ENCODE results near the gene CST3.

GRCh38 chr20:23613676-23614075 is 24.1 kb downstream of the CST3 start:
- TF ChIP-seq POLR2A (IDR thresholded peaks at IDR 0.05; ENCODE audit: extremely low read depth, insufficient read length), result no peak
- no peak for TF ChIP-seq MYC (IDR thresholded peaks at IDR 0.05; ENCODE audit: low read depth, low read length)
